NCI-H82 treated with DMSO at 0.1 percent for 48 hours (cell line): Measurements from ENCODE around the gene ABHD16B.
"Not testable (repeated sequence)": the region's sequence is repeated elsewhere in the genome, so short reads cannot be mapped to it uniquely, and the experiment has no call there.

Experiments
- DNase-seq: peaks from one replicate; lab custom pipeline; 2025; ENCODE audit not compliant: unreplicated experiment; lab: John Stamatoyannopoulos, UW

ABHD16B gene

GRCh38 chr20:63877755-63878470, 16.6 kb downstream of the ABHD16B start:
- no peak for DNase-seq

- DNase-seq: no peak
Observed at GRCh38 chr20:63878899-63879663, 17.8 kb downstream of the ABHD16B start.

DNA sequence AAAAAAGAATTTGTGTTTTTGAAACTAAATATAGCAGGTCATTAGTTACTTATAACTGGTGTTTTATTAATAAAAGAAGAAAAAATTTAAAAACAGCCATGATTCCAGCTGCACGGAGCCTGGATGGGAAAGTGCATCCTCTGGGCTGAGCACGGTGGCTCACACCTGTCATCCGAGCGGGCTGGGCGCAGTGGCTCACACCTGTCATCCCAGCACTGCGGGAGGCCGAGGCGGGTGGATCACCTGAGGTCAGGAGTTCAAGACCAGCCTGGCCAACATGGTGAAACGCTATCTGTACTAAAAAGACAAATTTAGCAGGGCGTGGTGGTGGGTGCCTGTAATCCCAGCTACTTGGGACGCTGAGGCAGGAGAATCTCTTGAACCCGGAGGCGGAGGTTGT, 19.6 kb downstream of the ABHD16B start:
- DNase-seq: not testable (repeated sequence)

GRCh38 chr20:63881451-63882226, 20.3 kb downstream of the ABHD16B start:
- no peak for DNase-seq

DNA sequence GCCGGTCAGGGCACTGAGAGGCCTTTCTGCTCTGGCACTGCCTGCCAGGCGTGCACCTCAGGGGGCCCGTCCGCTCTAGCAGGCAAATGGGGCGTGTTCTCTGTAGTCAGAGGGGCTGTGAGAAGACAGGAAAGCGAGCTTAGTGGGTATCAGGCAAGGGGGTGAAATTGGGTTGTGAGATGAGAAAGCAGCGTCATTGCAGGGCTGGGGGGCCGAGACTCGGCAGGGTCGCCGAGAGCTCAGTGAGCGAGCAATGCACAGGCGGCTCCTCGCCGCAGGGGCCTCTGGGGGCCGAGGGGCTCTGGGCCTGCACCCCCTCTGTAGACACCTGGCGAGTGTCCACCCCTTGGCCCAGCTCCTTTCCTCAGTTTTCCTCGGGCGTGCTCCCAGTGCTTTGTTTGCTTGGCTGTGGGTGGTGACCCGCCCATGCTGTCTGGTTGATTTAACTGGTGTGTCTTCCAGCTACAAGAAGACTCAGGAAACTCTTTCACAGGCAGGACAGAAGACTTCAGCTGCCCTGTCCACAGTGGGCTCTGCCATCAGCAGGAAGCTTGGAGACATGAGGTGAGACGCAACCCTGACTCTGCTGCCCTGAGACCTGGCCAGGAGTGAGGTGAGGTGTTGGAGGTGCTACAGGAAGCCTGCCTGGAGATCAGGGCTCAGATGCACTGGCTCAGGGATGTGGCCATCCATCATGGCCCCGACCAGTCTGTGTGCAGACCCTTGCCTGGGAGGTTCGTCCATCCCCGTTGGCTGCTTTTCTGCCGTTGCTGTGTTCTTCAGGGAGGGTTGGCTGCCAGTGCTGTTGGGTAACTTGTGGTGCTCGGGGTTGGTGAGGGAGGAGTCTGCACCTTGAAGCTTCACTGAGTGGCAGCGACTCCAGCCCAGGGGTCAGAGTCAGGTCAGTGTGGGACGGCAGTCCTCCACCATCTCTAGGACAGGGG, 21.2 kb downstream of the ABHD16B start:
- DNase-seq: no peak

- DNase-seq: no peak
Observed at GRCh38 chr20:63883201-63883593, 21.9 kb downstream of the ABHD16B start.

DNA sequence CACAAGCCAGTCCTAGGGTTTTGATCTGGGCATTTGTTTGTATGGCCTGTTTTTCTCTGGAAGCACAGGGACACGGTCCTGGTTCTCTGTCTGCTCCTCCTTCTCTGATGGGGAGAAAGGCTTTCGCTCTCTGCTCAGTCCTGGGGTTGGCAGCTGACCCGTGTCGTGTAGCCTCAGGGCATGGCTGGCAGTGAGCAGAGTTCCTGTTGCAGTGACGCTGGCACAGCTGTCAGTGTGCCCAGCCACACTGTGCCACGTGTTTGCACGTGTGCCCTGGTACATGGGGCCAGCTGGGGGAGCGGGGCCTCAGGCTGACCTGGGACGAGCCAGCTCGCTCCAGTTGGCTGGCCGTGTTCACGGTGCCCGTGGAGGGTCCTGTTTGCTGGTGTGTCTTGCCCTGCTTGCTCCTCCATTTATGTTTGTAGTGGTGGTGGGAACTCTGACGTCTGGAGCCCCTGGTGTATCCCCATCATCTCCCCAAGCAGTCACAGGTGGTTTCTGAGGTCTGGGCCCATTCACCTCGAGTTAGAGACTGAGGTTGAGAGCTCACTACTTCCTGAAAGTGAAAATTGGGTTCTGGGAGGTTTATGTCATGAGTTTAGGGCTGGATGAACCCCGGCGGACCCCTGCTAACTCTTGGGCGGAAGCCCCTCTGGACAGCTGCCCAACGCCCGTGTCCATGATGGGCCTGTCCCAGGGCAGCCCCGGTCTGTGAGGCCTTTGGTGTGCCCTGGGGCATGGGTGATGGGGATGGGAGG, 23.4 kb downstream of the ABHD16B start:
- no peak for DNase-seq

DNA sequence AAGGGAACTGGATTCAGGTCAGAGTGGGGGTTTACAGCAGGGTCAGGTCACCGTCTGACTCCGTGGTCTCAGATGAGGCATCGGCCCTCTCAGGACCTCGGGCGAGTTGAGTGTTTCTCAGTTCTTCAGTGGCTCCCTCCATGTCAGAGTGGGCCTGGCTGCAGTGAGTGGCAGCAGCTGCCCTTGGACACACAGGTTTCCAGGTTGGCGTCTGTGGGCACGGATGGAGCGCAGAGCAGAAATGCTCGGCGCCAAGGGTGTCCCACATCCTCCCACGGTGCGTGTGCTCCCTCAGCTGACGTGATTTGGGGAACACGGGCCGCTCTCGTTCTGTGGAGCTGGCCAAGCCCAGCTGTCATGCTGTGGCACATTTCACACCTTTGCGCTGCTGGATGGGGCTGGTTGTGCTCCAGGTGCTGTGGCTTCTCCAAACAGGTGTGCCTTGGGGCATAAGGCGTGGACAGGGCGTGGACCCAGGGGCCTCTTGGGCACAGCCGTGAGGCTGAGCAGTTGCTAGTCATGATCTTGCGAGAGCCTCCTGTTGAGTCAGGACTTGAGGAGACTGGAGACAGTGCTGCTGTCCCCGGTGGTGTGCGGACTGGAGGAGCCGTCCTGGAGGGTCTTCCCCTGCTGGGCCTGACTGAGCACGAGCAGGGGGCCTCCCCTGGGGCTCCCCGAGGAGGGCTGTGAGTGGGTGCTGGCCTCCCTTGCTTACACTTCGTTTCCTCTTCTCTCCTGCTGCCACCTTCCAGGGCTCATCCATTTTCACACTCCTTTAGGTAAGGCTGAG, 24.2 kb downstream of the ABHD16B start:
- DNase-seq: no peak

GRCh38 chr20:63886054-63886419, 24.7 kb downstream of the ABHD16B start:
- DNase-seq: no peak

- DNase-seq: no peak
Observed at GRCh38 chr20:63886921-63887320, 25.6 kb downstream of the ABHD16B start.

- no peak for DNase-seq
Observed at GRCh38 chr20:63889241-63890200, 28.2 kb downstream of the ABHD16B start.

DNA sequence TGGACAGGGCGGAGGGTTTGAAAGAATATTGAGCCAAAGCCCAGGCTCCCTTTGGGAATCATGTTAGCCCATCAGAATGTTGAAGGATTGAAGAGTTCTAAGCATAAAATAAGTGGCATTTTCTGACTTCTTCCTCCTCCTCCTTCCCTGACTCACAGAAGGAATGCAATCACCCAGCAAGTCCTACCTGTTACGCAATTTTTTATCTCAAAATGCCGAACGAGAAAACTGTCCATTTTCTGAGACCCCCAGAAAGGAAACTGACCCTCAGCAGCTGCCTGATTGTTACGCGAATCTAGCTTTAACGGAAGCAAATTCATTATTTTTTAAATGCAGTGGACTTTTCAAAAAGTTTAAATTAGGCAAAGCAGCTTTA, 28.9 kb downstream of the ABHD16B start:
- DNase-seq: no peak

GRCh38 chr20:63890616-63891015, 29.3 kb downstream of the ABHD16B start:
- DNase-seq: no peak

- DNase-seq: no peak
Observed at GRCh38 chr20:63891061-63892002, 30.0 kb downstream of the ABHD16B start.

GRCh38 chr20:63892402-63892801, 31.1 kb downstream of the ABHD16B start:
- no peak for DNase-seq

GRCh38 chr20:63893999-63894357, 32.7 kb downstream of the ABHD16B start:
- DNase-seq: no peak
